GM10248 (cell line): Measurements from ENCODE around the gene SLC38A2.

Experiments used
- CTCF ChIA-PET: fragments of 300-600 bp; sonication (Branson Sonifier 250); formaldehyde crosslinking; extraction: SDS; loops from one replicate; lab custom pipeline; 2021; ENCODE audit warnings: antibody characterized with exemption; lab: Yijun Ruan, JAX
- POLR2A ChIA-PET: fragments of 350-650 bp; sonication (Branson Sonifier 250); formaldehyde crosslinking; extraction: SDS; loops from one replicate; lab custom pipeline; 2020; ENCODE audit warnings: antibody characterized with exemption; lab: Yijun Ruan, JAX
- DNase-seq: peaks from one replicate; pipeline ENCODE4 v3.0.0; 2012; ENCODE audit errors: extremely low spot score
- TF ChIP-seq, protein P1 (sequence below): IDR thresholded peaks from 2 replicates; pipeline ENCODE4 v1.5.1; 2012; ENCODE audit warnings: mild to moderate bottlenecking, low read depth; ENCODE audit errors: extremely low read depth, missing control alignments, control extremely low read depth

SLC38A2 gene

DNA sequence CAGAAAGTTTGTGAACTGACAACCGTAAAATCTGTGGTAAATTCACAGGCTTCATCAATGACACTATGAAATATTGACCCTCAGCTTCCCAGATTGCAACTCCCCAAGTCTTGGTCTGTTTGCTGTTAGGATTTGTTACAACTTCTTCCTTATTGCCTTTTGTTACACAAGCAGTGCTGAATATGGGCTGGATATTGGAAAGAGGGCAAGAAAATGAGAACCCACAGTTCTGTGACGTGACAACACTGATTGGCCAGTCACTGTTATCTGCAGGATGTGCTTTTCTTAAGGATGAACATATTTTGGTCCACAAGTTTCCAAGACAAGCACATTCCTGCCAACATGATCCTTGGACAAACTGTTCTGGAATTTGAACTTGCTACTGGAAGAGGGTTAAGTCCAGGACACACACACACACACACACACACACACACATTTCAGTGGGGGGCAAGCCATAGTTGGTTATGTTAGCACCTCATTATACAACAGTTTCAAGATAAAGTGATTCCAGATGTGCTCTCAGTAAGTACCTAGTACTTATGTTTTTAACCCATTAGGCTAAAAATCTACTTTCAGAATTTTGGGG, 16.6 kb upstream of the SLC38A2 start:
- ChIA-PET CTCF (no interaction called here), POLR2A (no interaction called here)
- TF ChIP-seq, protein P1, sequence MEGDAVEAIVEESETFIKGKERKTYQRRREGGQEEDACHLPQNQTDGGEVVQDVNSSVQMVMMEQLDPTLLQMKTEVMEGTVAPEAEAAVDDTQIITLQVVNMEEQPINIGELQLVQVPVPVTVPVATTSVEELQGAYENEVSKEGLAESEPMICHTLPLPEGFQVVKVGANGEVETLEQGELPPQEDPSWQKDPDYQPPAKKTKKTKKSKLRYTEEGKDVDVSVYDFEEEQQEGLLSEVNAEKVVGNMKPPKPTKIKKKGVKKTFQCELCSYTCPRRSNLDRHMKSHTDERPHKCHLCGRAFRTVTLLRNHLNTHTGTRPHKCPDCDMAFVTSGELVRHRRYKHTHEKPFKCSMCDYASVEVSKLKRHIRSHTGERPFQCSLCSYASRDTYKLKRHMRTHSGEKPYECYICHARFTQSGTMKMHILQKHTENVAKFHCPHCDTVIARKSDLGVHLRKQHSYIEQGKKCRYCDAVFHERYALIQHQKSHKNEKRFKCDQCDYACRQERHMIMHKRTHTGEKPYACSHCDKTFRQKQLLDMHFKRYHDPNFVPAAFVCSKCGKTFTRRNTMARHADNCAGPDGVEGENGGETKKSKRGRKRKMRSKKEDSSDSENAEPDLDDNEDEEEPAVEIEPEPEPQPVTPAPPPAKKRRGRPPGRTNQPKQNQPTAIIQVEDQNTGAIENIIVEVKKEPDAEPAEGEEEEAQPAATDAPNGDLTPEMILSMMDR, result no peak
- DNase-seq, result no peak

DNA sequence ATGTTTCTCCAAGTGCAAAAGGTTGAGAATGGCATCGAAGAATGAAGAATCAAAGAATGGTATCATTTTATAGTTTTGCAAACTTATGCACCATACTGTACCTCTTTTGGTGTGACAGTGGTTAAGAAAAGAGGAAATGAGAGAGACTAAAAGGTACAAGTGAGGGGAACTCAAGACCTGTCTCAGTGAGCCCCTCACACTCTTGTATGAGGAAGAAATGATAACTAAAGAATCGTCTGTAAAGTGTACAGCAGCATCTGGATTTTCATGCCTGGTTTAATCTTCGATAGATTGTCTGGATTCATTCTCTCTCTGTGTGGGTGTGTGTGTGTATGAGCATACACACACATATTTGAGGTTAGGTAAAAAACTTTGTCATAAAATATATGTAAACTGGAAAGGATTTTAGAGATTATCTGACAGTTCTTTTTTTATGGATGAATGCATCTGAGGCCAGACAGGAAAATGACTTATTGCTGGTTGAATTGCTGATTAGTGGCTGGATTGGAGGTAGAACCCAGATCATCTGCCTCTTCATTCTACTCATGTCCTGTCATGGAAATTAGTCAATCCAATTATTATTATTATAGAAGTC, 16.0 kb upstream of the SLC38A2 start:
- peak; percentile 20 for DNase-seq
- POLR2A ChIA-PET, result interaction anchor here (2.8 kb wide), 1 partner anchor 17 kb away, joined by 14 read pairs; no protein-coding TSS in a partner anchor
- TF ChIP-seq, protein P1, result no peak
- CTCF ChIA-PET, result interaction anchor here (0.9 kb wide), 1 partner anchor 273 kb away, joined by 3 read pairs; no protein-coding TSS in a partner anchor

DNA sequence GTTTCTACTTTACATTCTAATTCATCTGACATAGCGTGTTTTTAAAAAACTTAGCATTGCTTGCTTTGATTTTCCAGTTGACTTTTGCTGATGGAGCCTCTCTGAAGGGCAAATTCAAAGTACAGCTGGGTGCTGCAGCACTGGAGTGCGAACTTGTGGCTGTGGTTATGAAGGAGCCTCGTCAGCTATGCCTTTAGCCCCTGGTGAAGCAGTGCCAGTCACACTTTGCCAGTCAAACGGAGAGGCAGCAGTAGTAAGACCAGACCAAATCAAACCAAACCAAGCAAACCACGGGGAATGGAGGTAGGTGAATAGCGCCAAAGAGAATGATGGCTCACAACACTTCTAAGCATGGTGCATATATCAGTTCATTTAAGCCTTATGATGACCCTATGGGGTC, 15.1 kb upstream of the SLC38A2 start:
- no peak for DNase-seq

DNA sequence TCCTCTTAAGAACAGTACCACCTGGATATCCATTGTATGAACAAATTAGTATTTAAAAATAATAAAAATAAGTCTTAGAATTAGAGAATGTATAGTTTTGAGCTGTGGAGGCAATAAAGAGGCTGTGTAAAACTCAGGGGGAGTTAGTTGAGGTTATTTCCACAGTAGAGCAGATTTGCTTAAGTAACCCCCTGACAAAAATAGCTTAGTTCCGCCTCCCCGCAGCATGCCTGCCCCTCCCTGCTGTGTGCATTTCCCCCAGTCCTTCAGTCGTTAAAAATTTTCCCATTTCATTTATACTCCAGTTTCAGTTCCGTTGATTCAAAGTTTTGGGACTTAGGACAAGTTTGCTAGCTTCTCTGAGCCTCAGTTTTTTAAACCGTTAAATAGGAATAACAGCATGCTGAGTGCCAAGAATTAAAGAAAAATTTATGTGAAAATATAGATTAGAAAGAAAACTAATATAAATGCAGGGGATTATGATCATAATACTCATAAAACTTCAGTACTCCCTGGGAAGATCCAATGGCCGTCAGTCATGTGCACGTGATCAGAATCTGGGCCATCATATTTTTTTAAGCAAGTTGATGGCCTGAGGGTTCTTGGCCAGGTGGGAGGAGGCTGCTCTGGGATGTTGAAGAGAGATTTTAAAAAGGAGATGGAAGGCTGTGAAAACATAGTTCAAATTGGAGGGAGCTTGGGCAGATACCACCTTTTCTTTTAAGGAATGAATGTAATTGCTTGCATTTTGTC, 14.5 kb upstream of the SLC38A2 start:
- CTCF ChIA-PET, result interaction anchor here (1.0 to 1.5 kb wide), 4 partner anchors 10 to 160 kb away, joined by 3 to 4 read pairs (median 3); no protein-coding TSS in a partner anchor
- DNase-seq, result peak; percentile 34
- POLR2A ChIA-PET, result interaction anchor here (1.2 to 2.8 kb wide), 2 partner anchors 16 to 118 kb away, joined by 3 to 14 read pairs; partner anchors contain the start of gene SLC38A1
- TF ChIP-seq, protein P1, result no peak

More for the DNA sequence above, 15.1 kb upstream of the SLC38A2 start:
- CTCF ChIA-PET, result interaction anchor here (0.9 to 1.3 kb wide), 3 partner anchors 144 to 274 kb away, joined by 3 to 4 read pairs (median 3); no protein-coding TSS in a partner anchor
- POLR2A ChIA-PET, result interaction anchor here (1.2 to 2.8 kb wide), 2 partner anchors 16 to 119 kb away, joined by 3 to 14 read pairs; partner anchors contain the start of gene SLC38A1
- TF ChIP-seq, protein P1, result no peak

DNA sequence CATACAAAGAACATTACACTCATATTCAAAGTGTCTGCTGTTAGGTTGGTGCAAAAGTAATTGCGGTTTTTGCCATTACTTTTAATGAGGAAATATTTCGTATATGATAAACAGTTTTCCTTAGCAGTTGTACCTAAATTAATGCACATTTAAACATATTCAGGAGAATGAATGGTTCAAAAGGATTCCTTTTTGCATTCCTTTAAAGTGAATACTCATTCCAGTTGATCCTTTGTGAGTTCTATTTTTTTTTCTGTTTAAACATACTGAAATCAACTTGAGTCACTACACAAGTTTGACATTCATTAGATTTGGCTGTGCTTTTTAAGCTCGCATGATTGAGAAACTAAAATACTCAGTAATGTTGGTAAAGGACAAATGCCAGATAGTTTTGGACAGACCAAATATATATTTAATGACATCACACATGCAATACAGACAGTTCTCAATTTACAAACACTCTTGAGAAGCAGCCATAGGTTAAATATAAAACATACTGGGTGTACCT, 13.8 kb upstream of the SLC38A2 start:
- TF ChIP-seq, protein P1, result no peak
- ChIA-PET CTCF (interaction anchor here (1.0 to 1.5 kb wide), 4 partner anchors 11 to 160 kb away, joined by 3 to 4 read pairs (median 3); no protein-coding TSS in a partner anchor), POLR2A (interaction anchor here (2.8 kb wide), 1 partner anchor 15 kb away, joined by 14 read pairs; no protein-coding TSS in a partner anchor)
- no peak for DNase-seq

DNA sequence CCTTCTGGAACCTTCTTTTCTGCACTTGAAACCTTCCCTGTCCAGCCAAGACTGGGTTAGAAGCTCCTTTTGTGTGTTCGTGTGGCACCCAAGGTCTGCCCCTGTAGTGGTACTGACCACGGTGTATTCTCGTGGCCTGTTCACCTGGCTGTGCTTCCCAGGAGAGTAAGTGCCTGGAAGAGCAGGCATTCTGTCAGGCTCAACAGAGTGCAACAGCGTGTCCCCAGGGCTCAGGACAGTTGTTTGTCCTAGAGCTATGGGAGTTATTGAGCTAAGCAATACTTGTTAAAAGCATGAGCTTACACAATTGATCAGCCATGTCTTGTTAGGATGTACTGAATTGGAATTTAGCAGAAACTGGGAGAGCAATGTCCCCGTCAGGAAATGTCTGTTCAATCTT, 12.9 kb upstream of the SLC38A2 start:
- ChIA-PET POLR2A (no interaction called here), CTCF (interaction anchor here (1.2 kb wide), 1 partner anchor 9 kb away, joined by 4 read pairs; no protein-coding TSS in a partner anchor)
- no peak for DNase-seq
- TF ChIP-seq, protein P1, result no peak
